ENCODE results near the gene C16orf96.

Gene C16orf96

DNA sequence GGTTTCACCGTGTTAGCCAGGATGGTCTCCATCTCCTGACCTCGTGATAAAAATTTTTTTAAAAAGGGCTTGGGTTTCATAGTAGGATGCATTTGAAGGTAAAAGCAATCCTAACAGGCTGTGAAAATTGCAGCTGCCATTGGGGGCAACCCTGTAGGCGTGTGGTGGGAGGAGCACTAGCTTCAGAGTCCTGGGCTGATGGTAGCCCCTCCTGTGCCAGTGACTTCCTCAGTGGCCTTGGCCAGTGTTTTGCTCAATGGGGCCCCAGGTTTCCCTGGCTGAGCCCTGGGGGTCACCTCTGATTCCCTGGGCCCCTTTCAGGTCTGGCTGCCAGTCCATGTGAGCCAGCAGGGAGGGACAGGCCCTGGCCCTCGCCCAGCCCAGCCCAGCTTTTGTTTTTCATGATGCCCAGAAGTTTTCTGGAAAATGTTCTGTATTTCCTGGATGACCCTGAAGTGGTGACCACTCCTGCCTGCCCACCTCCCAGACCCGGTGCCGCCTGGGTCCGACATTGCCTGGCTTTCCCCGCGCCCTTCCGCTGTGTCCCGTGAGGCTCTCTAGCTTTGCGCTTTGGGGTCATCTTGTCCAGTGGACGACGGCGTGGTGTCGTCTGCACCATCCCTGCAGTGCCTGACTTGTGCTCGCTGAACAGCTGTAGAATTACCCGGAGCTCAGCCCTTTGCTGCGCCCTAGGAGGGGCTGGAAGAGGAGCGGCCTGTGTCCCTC is 77.9 kb downstream of the C16orf96 start:
- H3K79me2 ChIP-seq (ENCODE audit: low read length): peaks cover 92% of the 10 kb centered on the region

DNA sequence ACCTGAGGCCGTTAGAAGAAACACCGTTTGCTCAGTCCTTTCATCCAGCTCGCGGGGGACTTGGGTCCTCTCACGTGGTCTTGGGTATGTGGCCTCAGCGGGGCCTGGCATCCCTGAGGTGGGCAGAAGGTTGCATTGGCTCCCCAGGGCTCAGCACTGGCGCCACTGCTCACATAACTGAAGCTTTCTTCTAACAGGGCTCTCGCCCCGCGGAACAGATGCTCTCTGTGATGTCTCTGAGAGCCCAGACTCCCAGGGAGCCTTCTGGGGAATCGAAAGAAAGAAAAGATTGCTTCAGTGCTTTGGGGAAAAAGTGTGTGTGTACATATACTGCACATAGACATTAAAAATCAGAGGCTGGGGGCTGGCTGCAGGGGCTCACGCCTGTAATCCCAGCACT is 78.6 kb downstream of the C16orf96 start:
- Histone ChIP-seq H3F3A (ENCODE audit: insufficient read depth, low read length) (no peaks in the 10 kb centered on the region), H3K9me2 (replicated peaks; ENCODE audit: insufficient read depth, low read length) (no peaks in the 10 kb centered on the region), H3K27me3 (replicated peaks; ENCODE audit: insufficient read depth, low read length) (no peaks in the 10 kb centered on the region), H3K79me2 (ENCODE audit: low read length) (peaks cover 92% of the 10 kb centered on the region), H3K27ac (ENCODE audit: low read length) (no peak overlapping the region), H2AFZ (ENCODE audit: low read length) (no peak overlapping the region), H3K9me3 (replicated peaks; ENCODE audit: insufficient read depth, low read length) (no peaks in the 10 kb centered on the region), H3K4me3 (ENCODE audit: low read length) (no peak overlapping the region), H3K4me2 (ENCODE audit: low read depth, low read length) (no peak overlapping the region), H3K4me1 (ENCODE audit: low read length) (no peaks in the 10 kb centered on the region), H3K36me3 (replicated peaks; ENCODE audit: insufficient read depth, low read length) (no peaks in the 10 kb centered on the region), H3K9ac (ENCODE audit: low read length) (no peak overlapping the region), H4K20me1 (ENCODE audit: insufficient read depth, low read length) (peaks cover 3% of the 10 kb centered on the region; the same call in 1 of the 2 replicates)
- TF ChIP-seq EZH2 (optimal IDR thresholded peaks at IDR 0.05; ENCODE audit: low read depth, low read length): no peak
- TF ChIP-seq, protein P1, sequence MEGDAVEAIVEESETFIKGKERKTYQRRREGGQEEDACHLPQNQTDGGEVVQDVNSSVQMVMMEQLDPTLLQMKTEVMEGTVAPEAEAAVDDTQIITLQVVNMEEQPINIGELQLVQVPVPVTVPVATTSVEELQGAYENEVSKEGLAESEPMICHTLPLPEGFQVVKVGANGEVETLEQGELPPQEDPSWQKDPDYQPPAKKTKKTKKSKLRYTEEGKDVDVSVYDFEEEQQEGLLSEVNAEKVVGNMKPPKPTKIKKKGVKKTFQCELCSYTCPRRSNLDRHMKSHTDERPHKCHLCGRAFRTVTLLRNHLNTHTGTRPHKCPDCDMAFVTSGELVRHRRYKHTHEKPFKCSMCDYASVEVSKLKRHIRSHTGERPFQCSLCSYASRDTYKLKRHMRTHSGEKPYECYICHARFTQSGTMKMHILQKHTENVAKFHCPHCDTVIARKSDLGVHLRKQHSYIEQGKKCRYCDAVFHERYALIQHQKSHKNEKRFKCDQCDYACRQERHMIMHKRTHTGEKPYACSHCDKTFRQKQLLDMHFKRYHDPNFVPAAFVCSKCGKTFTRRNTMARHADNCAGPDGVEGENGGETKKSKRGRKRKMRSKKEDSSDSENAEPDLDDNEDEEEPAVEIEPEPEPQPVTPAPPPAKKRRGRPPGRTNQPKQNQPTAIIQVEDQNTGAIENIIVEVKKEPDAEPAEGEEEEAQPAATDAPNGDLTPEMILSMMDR (IDR thresholded peaks at IDR 0.05; ENCODE audit: low read length): no peak
- no peak for DNase-seq

More for the DNA sequence above, 77.9 kb downstream of the C16orf96 start:
- H3K4me2 ChIP-seq (ENCODE audit: low read depth, low read length): no peak overlapping the region
- no peaks in the 10 kb centered on the region for H3F3A ChIP-seq (ENCODE audit: insufficient read depth, low read length)
- H2AFZ ChIP-seq (ENCODE audit: low read length): no peak overlapping the region
- peaks cover 3% of the 10 kb centered on the region; the same call in 1 of the 2 replicates for H4K20me1 ChIP-seq (ENCODE audit: insufficient read depth, low read length)
- no peak overlapping the region for H3K27ac ChIP-seq (ENCODE audit: low read length)
- no peak for DNase-seq
- H3K27me3 ChIP-seq (replicated peaks; ENCODE audit: insufficient read depth, low read length): no peaks in the 10 kb centered on the region
- H3K9me2 ChIP-seq (replicated peaks; ENCODE audit: insufficient read depth, low read length): no peaks in the 10 kb centered on the region
- TF ChIP-seq EZH2phosphoT487 (IDR thresholded peaks at IDR 0.05; ENCODE audit: low read length) (no peak), EZH2 (optimal IDR thresholded peaks at IDR 0.05; ENCODE audit: low read depth, low read length) (no peak)
- TF ChIP-seq, protein P1 (IDR thresholded peaks at IDR 0.05; ENCODE audit: low read length): no peak
- no peaks in the 10 kb centered on the region for H3K36me3 ChIP-seq (replicated peaks; ENCODE audit: insufficient read depth, low read length)
- H3K4me1 ChIP-seq (ENCODE audit: low read length): no peaks in the 10 kb centered on the region
- no peak overlapping the region for H3K4me3 ChIP-seq (ENCODE audit: low read length)
- H3K9ac ChIP-seq (ENCODE audit: low read length): no peak overlapping the region
- no peaks in the 10 kb centered on the region for H3K9me3 ChIP-seq (replicated peaks; ENCODE audit: insufficient read depth, low read length)

DNA sequence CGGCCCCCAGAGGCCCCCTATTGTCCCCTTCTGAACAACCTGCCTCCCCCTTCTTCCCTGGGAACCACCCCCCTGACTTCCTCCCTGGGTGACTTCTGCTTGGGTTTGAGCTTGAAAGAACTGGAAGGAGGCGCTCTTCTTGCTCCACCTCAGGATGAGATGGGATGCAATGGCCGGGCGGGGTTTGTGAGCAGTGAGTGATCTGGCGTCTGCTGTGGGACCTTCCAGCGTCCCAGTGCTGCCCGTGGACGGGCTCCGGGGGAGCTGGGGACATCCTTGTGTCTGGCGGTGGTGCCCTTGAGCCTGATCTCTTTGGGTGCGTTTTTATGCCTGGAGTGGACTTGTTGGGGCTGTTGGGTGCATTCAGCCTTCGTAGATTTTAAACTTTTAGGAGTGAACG is 80.1 kb downstream of the C16orf96 start:
- Histone ChIP-seq H3K36me3 (replicated peaks; ENCODE audit: insufficient read depth, low read length) (no peaks in the 10 kb centered on the region), H4K20me1 (ENCODE audit: insufficient read depth, low read length) (peaks cover 3% of the 10 kb centered on the region; the same call in 1 of the 2 replicates), H3K27ac (ENCODE audit: low read length) (no peak overlapping the region), H3K79me2 (ENCODE audit: low read length) (peaks cover 92% of the 10 kb centered on the region), H3K4me1 (ENCODE audit: low read length) (no peaks in the 10 kb centered on the region), H3K4me2 (ENCODE audit: low read depth, low read length) (no peak overlapping the region), H3K27me3 (replicated peaks; ENCODE audit: insufficient read depth, low read length) (no peaks in the 10 kb centered on the region), H3F3A (ENCODE audit: insufficient read depth, low read length) (no peaks in the 10 kb centered on the region), H3K9me2 (replicated peaks; ENCODE audit: insufficient read depth, low read length) (no peaks in the 10 kb centered on the region), H2AFZ (ENCODE audit: low read length) (no peak overlapping the region), H3K9ac (ENCODE audit: low read length) (no peak overlapping the region), H3K9me3 (replicated peaks; ENCODE audit: insufficient read depth, low read length) (no peaks in the 10 kb centered on the region), H3K4me3 (ENCODE audit: low read length) (no peak overlapping the region)
- DNase-seq: no peak
- no peak for TF ChIP-seq EZH2 (optimal IDR thresholded peaks at IDR 0.05; ENCODE audit: low read depth, low read length)
- no peak for TF ChIP-seq EZH2phosphoT487 (IDR thresholded peaks at IDR 0.05; ENCODE audit: low read length)
- TF ChIP-seq, protein P1 (IDR thresholded peaks at IDR 0.05; ENCODE audit: low read length): no peak

All from MM.1S (cell line).